Activated T-helper 1 cell treated with anti-CD3 and anti-CD28 coated beads, Interleukin-12 subunit alpha, Interleukin-12 subunit beta, Interleukin-2, Interleukin-4 antibody, amounts not matched to agents 30 ng/mL and 10 ng/mL and 1 ng/mL, durations not matched to agents 14 hours and 24 hours and 36 hours (primary cell): Measurements from ENCODE around the gene INTS14. TPM values are rescaled to one million over a fixed set of nuclear protein-coding genes. Genes with fewer than 3 reads are reported as not detected.

Experiments
- DNase-seq: peaks from one replicate; pipeline ENCODE4 v3.0.0; 2021; ENCODE audit warnings: low spot score
- H3K27ac Mint-ChIP-seq: one replicate; pipeline ENCODE4 v1.8.0; 2021; ENCODE audit warnings: mild to moderate bottlenecking, mixed read lengths
- H3K27me3 Mint-ChIP-seq: one replicate; pipeline ENCODE4 v1.8.0; 2022; ENCODE audit warnings: mild to moderate bottlenecking, moderate library complexity, mixed read lengths; ENCODE audit not compliant: insufficient read depth
- H3K36me3 Mint-ChIP-seq: one replicate; pipeline ENCODE4 v1.8.0; 2021; ENCODE audit warnings: low read depth, mixed read lengths
- H3K4me1 Mint-ChIP-seq: one replicate; pipeline ENCODE4 v1.8.0; 2021; ENCODE audit warnings: low read depth, mixed read lengths
- H3K4me3 Mint-ChIP-seq: one replicate; pipeline ENCODE4 v1.8.0; 2021; ENCODE audit warnings: mild to moderate bottlenecking, moderate library complexity, mixed read lengths
- H3K9me3 Mint-ChIP-seq: one replicate; pipeline ENCODE4 v1.8.0; 2021; ENCODE audit warnings: mixed read lengths
- intact Hi-C: fragments of 100-400 bp; cut with micrococcal nuclease; formaldehyde crosslinking; loops from one replicate; pipeline ENCODE4 v1.15.1; 2024
- total RNA-seq: library from RNA; stranded (reverse); gene quantifications from 2 replicates; pipeline ENCODE4 v1.2.3, GENCODE V29; 2022

INTS14 gene
- 47.4 and 53.3 TPM in 2 replicates for total RNA-seq

- H3K27ac Mint-ChIP-seq: peak within 1 kb of the TSS; percentile 96
- H3K27me3 Mint-ChIP-seq: no peaks in the 10 kb centered on the region
- intact Hi-C loops: loop anchor here (1.0 to 10.0 kb wide), 5 partner anchors 81 to 893 kb away; partner anchors contain the start of genes DIS3L, DPP8, HACD3 and RNU5B-1
- DNase-seq: peak; percentile 89
- H3K36me3 Mint-ChIP-seq: peaks cover 10% of the 10 kb centered on the region
- H3K4me1 Mint-ChIP-seq: peaks cover 36% of the 10 kb centered on the region
- H3K4me3 Mint-ChIP-seq: peak within 1 kb of the TSS; percentile 90
- peaks cover under 1% of the 10 kb centered on the region for H3K9me3 Mint-ChIP-seq
Observed at GRCh38 chr15:65610871-65611718, at the start of gene INTS14. TSS of gene INTS14 (minus strand) at chr15:65611131. CDS start at chr15:65607380, 3,751 bp downstream.

GRCh38 chr15:65659502-65660052, 48.6 kb upstream of the INTS14 start:
- no peak for DNase-seq
- no peaks in the 10 kb centered on the region for H3K27me3 Mint-ChIP-seq
- H3K4me3 Mint-ChIP-seq: no peak overlapping the region
- no peaks in the 10 kb centered on the region for H3K4me1 Mint-ChIP-seq
- H3K36me3 Mint-ChIP-seq: peaks cover 32% of the 10 kb centered on the region
- intact Hi-C loops: no loop called here
- no peaks in the 10 kb centered on the region for H3K9me3 Mint-ChIP-seq
- H3K27ac Mint-ChIP-seq: no peak overlapping the region

- no peak for DNase-seq
- intact Hi-C loops: no loop called here
- no peak overlapping the region for H3K27ac Mint-ChIP-seq
- H3K27me3 Mint-ChIP-seq: no peaks in the 10 kb centered on the region
- no peak overlapping the region for H3K4me3 Mint-ChIP-seq
- H3K4me1 Mint-ChIP-seq: peaks cover 11% of the 10 kb centered on the region
- no peaks in the 10 kb centered on the region for H3K9me3 Mint-ChIP-seq
- peaks cover 42% of the 10 kb centered on the region for H3K36me3 Mint-ChIP-seq
Observed at GRCh38 chr15:65655457-65655856, 44.5 kb upstream of the INTS14 start.

- intact Hi-C loops: no loop called here
- Mint-ChIP-seq H3K36me3 (peaks cover 42% of the 10 kb centered on the region), H3K4me3 (no peak overlapping the region), H3K27me3 (no peaks in the 10 kb centered on the region), H3K9me3 (no peaks in the 10 kb centered on the region), H3K27ac (no peak overlapping the region), H3K4me1 (peaks cover 11% of the 10 kb centered on the region)
- no peak for DNase-seq
Observed at GRCh38 chr15:65655026-65655425, 44.1 kb upstream of the INTS14 start.

- H3K36me3 Mint-ChIP-seq: peaks cover 40% of the 10 kb centered on the region
- no peaks in the 10 kb centered on the region for H3K27me3 Mint-ChIP-seq
- intact Hi-C loops: no loop called here
- no peak overlapping the region for H3K27ac Mint-ChIP-seq
- peaks cover 11% of the 10 kb centered on the region for H3K4me1 Mint-ChIP-seq
- no peaks in the 10 kb centered on the region for H3K9me3 Mint-ChIP-seq
- DNase-seq: no peak
- H3K4me3 Mint-ChIP-seq: no peak overlapping the region
Observed at GRCh38 chr15:65653801-65654521, 43.0 kb upstream of the INTS14 start.

GRCh38 chr15:65653341-65653740, 42.4 kb upstream of the INTS14 start:
- H3K36me3 Mint-ChIP-seq: peaks cover 37% of the 10 kb centered on the region
- intact Hi-C loops: no loop called here
- no peak for DNase-seq
- no peak overlapping the region for H3K4me3 Mint-ChIP-seq
- H3K4me1 Mint-ChIP-seq: peaks cover 11% of the 10 kb centered on the region
- no peaks in the 10 kb centered on the region for H3K9me3 Mint-ChIP-seq
- H3K27ac Mint-ChIP-seq: no peak overlapping the region
- no peaks in the 10 kb centered on the region for H3K27me3 Mint-ChIP-seq

- no peak overlapping the region for H3K27ac Mint-ChIP-seq
- intact Hi-C loops: no loop called here
- peaks cover 11% of the 10 kb centered on the region for H3K4me1 Mint-ChIP-seq
Observed at GRCh38 chr15:65651831-65652749, 41.2 kb upstream of the INTS14 start.

GRCh38 chr15:65651042-65651322, 40.1 kb upstream of the INTS14 start:
- no peak for DNase-seq
- Mint-ChIP-seq H3K36me3 (peaks cover 32% of the 10 kb centered on the region), H3K4me1 (peaks cover 11% of the 10 kb centered on the region), H3K27ac (no peak overlapping the region), H3K27me3 (no peaks in the 10 kb centered on the region), H3K9me3 (no peaks in the 10 kb centered on the region), H3K4me3 (no peak overlapping the region)
- intact Hi-C loops: no loop called here

More at GRCh38 chr15:65651831-65652749, 41.2 kb upstream of the INTS14 start:
- Mint-ChIP-seq H3K36me3 (peaks cover 37% of the 10 kb centered on the region), H3K27me3 (no peaks in the 10 kb centered on the region), H3K9me3 (no peaks in the 10 kb centered on the region), H3K4me3 (no peak overlapping the region)
- DNase-seq: no peak

GRCh38 chr15:65650312-65651041, 39.5 kb upstream of the INTS14 start:
- H3K4me1 Mint-ChIP-seq: peaks cover 11% of the 10 kb centered on the region
- no peaks in the 10 kb centered on the region for H3K9me3 Mint-ChIP-seq
- no peak for DNase-seq
- H3K4me3 Mint-ChIP-seq: no peak overlapping the region
- intact Hi-C loops: no loop called here
- no peaks in the 10 kb centered on the region for H3K27me3 Mint-ChIP-seq
- H3K36me3 Mint-ChIP-seq: peaks cover 29% of the 10 kb centered on the region
- H3K27ac Mint-ChIP-seq: no peak overlapping the region

GRCh38 chr15:65646486-65646885, 35.6 kb upstream of the INTS14 start:
- Mint-ChIP-seq H3K27me3 (no peaks in the 10 kb centered on the region), H3K27ac (no peak overlapping the region), H3K36me3 (peaks cover 4% of the 10 kb centered on the region), H3K4me1 (peaks cover 6% of the 10 kb centered on the region), H3K9me3 (no peaks in the 10 kb centered on the region), H3K4me3 (no peak overlapping the region)
- DNase-seq: no peak
- intact Hi-C loops: no loop called here

- H3K9me3 Mint-ChIP-seq: no peaks in the 10 kb centered on the region
- no peak overlapping the region for H3K4me3 Mint-ChIP-seq
- no peak for DNase-seq
- H3K27me3 Mint-ChIP-seq: no peaks in the 10 kb centered on the region
- H3K27ac Mint-ChIP-seq: no peak overlapping the region
- intact Hi-C loops: no loop called here
- no peaks in the 10 kb centered on the region for H3K4me1 Mint-ChIP-seq
- H3K36me3 Mint-ChIP-seq: peaks cover 2% of the 10 kb centered on the region
Observed at GRCh38 chr15:65645392-65645791, 34.5 kb upstream of the INTS14 start.

- Mint-ChIP-seq H3K27me3 (no peaks in the 10 kb centered on the region), H3K36me3 (no peaks in the 10 kb centered on the region), H3K9me3 (no peaks in the 10 kb centered on the region), H3K4me3 (no peak overlapping the region), H3K27ac (no peak overlapping the region), H3K4me1 (no peaks in the 10 kb centered on the region)
- no peak for DNase-seq
- intact Hi-C loops: no loop called here
Observed at GRCh38 chr15:65644282-65644681, 33.4 kb upstream of the INTS14 start.
